Endothelial cell (in vitro differentiated cells): ENCODE results near the gene ARL5C. TPM values are rescaled to one million over a fixed set of nuclear protein-coding genes. Genes with fewer than 3 reads are reported as not detected.
"Not testable (repeated sequence)": the region's sequence is repeated elsewhere in the genome, so short reads cannot be mapped to it uniquely, and the experiment has no call there.

Experiments used
- DNase-seq: peaks from one replicate; pipeline ENCODE4 v3.0.0; 2021; ENCODE audit warnings: low spot score
- H3K27ac Mint-ChIP-seq: one replicate; pipeline ENCODE4 v1.8.0; 2021; ENCODE audit warnings: mixed read lengths, inconsistent platforms; ENCODE audit not compliant: unreplicated experiment
- H3K27me3 Mint-ChIP-seq: one replicate; pipeline ENCODE4 v1.8.0; 2021; ENCODE audit warnings: mild to moderate bottlenecking, moderate library complexity, mixed read lengths, inconsistent platforms; ENCODE audit not compliant: unreplicated experiment
- H3K36me3 Mint-ChIP-seq: one replicate; pipeline ENCODE4 v1.8.0; 2021; ENCODE audit warnings: mild to moderate bottlenecking, low read depth, mixed read lengths, inconsistent platforms; ENCODE audit not compliant: unreplicated experiment
- H3K4me1 Mint-ChIP-seq: one replicate; pipeline ENCODE4 v1.8.0; 2021; ENCODE audit warnings: mild to moderate bottlenecking, mixed read lengths, inconsistent platforms; ENCODE audit not compliant: unreplicated experiment
- H3K4me3 Mint-ChIP-seq: one replicate; pipeline ENCODE4 v1.8.0; 2021; ENCODE audit warnings: mild to moderate bottlenecking, mixed read lengths, inconsistent platforms; ENCODE audit not compliant: unreplicated experiment
- H3K9me3 Mint-ChIP-seq: one replicate; pipeline ENCODE4 v1.8.0; 2021; ENCODE audit warnings: mixed read lengths, inconsistent platforms; ENCODE audit not compliant: unreplicated experiment
- total RNA-seq: library from RNA; stranded (reverse); fragmentation: NEBNext Ultra II Directional; extraction: Animal tissue kit (Norgen Biotek cat#: 25700); gene quantifications from one replicate; pipeline ENCODE4 v1.2.1, GENCODE V29; 2021; ENCODE audit not compliant: unreplicated experiment
- TF ChIP-seq, protein P1 (sequence below): fragments of 200-600 bp; sonication (generic); IDR thresholded peaks from one replicate; pipeline ENCODE4 v1.5.0; 2021; ENCODE audit warnings: antibody characterized with exemption; ENCODE audit not compliant: unreplicated experiment

Gene ARL5C
- total RNA-seq, 1 donor from 2014 or later: not detected

DNA sequence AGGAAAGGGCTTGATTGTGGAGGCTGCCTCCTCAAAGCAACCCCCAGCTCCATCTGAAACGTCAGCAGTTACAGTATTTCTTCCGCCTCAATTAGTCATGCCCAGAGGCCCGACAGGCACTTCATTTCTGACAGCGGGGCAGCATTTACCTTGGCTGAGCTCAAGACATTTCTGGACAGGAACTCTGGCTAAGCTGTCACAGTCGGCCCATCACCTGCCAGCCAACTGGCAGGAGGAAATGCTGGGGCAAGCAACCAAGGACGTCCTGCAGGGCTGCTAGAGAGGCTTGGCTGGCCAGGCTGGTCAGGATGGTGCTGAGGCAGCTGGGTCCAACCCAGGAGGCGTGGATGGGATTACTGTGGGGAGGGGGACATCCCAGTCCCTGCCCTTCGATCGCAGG lies 42.3 kb downstream of the ARL5C start:
- Mint-ChIP-seq H3K27me3 (peaks cover under 1% of the 10 kb centered on the region), H3K27ac (no peak overlapping the region), H3K4me1 (no peaks in the 10 kb centered on the region), H3K36me3 (no peaks in the 10 kb centered on the region), H3K4me3 (no peak overlapping the region), H3K9me3 (no peaks in the 10 kb centered on the region)
- DNase-seq: no peak
- TF ChIP-seq, protein P1, sequence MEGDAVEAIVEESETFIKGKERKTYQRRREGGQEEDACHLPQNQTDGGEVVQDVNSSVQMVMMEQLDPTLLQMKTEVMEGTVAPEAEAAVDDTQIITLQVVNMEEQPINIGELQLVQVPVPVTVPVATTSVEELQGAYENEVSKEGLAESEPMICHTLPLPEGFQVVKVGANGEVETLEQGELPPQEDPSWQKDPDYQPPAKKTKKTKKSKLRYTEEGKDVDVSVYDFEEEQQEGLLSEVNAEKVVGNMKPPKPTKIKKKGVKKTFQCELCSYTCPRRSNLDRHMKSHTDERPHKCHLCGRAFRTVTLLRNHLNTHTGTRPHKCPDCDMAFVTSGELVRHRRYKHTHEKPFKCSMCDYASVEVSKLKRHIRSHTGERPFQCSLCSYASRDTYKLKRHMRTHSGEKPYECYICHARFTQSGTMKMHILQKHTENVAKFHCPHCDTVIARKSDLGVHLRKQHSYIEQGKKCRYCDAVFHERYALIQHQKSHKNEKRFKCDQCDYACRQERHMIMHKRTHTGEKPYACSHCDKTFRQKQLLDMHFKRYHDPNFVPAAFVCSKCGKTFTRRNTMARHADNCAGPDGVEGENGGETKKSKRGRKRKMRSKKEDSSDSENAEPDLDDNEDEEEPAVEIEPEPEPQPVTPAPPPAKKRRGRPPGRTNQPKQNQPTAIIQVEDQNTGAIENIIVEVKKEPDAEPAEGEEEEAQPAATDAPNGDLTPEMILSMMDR: no peak

DNA sequence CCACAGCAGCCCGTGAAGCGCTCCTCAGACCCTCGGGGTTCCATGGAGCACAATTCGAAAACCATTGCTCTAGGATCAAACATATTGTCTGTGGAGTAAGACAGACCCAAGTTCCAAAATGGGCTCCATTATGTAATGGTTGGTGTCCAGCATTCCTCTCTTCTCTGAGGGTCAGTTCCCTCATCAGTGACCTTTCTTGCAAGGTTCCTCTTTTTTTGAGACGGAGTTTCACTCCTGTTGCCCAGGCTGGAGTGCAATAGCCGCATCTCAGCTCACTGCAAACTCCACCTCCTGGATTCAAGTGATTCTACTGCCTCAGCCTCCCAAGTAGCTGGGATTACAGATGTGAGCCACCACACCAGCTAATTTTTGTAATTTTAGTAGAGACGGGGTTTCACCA lies 43.0 kb downstream of the ARL5C start:
- H3K9me3 Mint-ChIP-seq: no peaks in the 10 kb centered on the region
- no peaks in the 10 kb centered on the region for H3K36me3 Mint-ChIP-seq
- DNase-seq: no peak
- H3K27ac Mint-ChIP-seq: no peak overlapping the region
- H3K4me3 Mint-ChIP-seq: no peak overlapping the region
- H3K4me1 Mint-ChIP-seq: no peaks in the 10 kb centered on the region
- peaks cover 3% of the 10 kb centered on the region for H3K27me3 Mint-ChIP-seq
- TF ChIP-seq, protein P1: no peak

DNA sequence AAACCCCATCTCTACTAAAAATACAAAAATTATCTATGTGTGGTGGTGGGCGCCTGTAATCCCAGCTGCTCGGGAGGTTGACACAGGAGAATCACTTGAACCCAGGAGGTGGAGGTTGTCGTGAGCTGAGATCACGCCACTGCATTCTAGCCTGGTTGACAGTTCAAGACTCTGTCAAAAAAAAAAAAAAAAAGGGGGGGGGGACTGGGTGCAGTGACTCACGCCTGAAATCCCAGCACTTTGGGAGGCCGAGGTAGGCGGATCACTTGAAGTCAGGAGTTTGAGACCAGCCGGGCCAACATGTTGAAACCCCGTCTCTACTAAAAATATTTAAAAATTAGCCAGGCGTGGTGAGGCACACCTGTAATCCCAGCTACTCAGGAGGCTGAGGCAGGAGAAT lies 44.0 kb downstream of the ARL5C start:
- not testable (repeated sequence) for H3K27ac Mint-ChIP-seq, H3K4me3 Mint-ChIP-seq, H3K27me3 Mint-ChIP-seq, H3K4me1 Mint-ChIP-seq, H3K36me3 Mint-ChIP-seq, H3K9me3 Mint-ChIP-seq, DNase-seq

DNA sequence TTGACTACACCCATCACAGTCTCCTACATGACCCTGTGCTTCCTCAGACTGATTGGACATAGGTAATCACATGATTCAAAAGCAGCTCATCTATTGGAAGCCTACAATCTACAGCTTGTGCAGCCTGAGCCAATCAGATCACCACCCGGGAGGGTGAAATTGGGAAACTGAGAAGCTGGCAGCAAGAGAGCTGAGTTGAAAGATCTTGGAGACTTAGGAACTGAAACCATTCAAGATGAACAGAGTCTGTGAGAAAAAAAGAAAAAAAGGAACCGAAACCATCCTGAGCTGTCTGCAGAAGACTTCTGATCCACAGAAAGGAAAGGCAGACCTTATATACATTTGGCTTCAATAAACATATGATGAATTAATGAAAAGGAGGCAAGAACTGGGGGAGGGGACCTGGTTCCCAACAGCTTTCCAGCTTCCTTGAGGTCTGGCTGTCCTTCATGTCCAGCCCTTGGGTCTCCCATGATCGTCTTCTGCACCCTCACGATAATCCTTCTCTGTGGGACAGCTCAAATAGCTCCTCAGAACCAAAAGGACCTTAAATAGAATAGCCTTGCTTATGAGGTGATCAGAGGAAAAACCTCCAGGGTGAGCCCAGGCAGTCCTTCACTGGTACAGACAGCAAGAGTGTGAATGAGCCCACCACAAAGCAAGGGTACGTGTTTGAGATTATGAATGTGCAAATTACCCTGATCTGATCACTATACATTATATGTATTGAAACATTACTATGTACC lies 47.1 kb downstream of the ARL5C start:
- no peak overlapping the region for H3K4me3 Mint-ChIP-seq
- no peaks in the 10 kb centered on the region for H3K9me3 Mint-ChIP-seq
- H3K27ac Mint-ChIP-seq: no peak overlapping the region
- no peaks in the 10 kb centered on the region for H3K4me1 Mint-ChIP-seq
- no peaks in the 10 kb centered on the region for H3K36me3 Mint-ChIP-seq
- TF ChIP-seq, protein P1: no peak
- no peak for DNase-seq
- H3K27me3 Mint-ChIP-seq: peaks cover 3% of the 10 kb centered on the region

DNA sequence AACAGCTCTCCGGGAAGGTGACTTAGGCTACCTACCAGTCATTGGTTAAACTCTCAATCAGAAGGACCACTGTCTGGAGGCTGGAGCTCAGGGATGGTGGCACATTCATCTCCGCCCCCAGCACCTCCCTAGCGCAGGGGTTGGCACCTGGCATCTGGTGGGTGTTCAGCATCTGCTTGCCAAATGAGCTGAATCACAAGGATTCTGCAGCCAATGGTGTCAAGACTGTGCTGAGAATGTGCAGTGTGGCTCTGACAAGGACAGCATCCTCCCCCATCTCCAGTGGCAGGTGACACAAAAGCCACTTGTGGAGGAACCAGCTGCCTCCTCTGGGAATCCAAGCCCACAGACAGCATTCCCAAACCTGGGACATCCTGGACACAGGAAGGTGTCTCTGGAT lies 49.7 kb downstream of the ARL5C start:
- Mint-ChIP-seq H3K4me1 (no peaks in the 10 kb centered on the region), H3K36me3 (no peaks in the 10 kb centered on the region), H3K27me3 (peaks cover 5% of the 10 kb centered on the region), H3K4me3 (no peak overlapping the region), H3K27ac (no peak overlapping the region), H3K9me3 (no peaks in the 10 kb centered on the region)
- no peak for DNase-seq
- TF ChIP-seq, protein P1: no peak
